OCI-LY7 (cell line): ENCODE results near the gene CANT1.

Experiments
- CTCF ChIP-seq: fragments of 200-600 bp; sonication (generic); conservative IDR thresholded peaks from 2 replicates; pipeline ENCODE4 v1.5.1; 2014; ENCODE audit warnings: mild to moderate bottlenecking, antibody characterized with exemption, low read length, moderate library complexity, mixed read lengths
- EZH2phosphoT487 ChIP-seq: fragments of 200-600 bp; sonication (generic); IDR thresholded peaks from 2 replicates; pipeline ENCODE4 v1.6.1; 2018; ENCODE audit warnings: low read depth, borderline replicate concordance, mild to moderate bottlenecking, mixed run types, antibody characterized with exemption, low read length, moderate library complexity, mixed read lengths

GRCh38 chr17:79000396-79001189 lies 9.0 kb downstream of the CANT1 start:
- TF ChIP-seq EZH2phosphoT487 (no peak), CTCF (no peak)
